ENCODE results near the gene CDK8. TPM values are rescaled to one million over a fixed set of nuclear protein-coding genes. Genes with fewer than 3 reads are reported as not detected.

Gene CDK8
- total and polyA plus RNA-seq, 10 of the 15 experiments (the other 5 are each of a cell fraction or from before 2014, with no cell fraction given): 8.6 to 23.5 (median 12.5) TPM

GRCh38 chr13:26247011-26247410, 6.9 kb upstream of the CDK8 start:
- 21% methylated on average over 2 of the region's 2 CpGs for WGBS (ENCODE audit: insufficient coverage, insufficient replicate concordance, low lambda C conversion rate, missing lambda C conversion rate)
- no peaks in the 10 kb centered on the region; a peak in 1 of 4 replicates for H3K27me3 ChIP-seq (replicated peaks in 1 of 2; ENCODE audit: control insufficient read depth in 2 of 2, insufficient read depth in 2 of 2, low read length in 1 of 2)
- no peak overlapping the region for H3K9ac ChIP-seq (ENCODE audit: control insufficient read depth, insufficient read depth, low read length)
- POLR2A ChIA-PET: interaction anchor here (0.6 kb wide), 1 partner anchor 940 kb away, joined by 4 read pairs; no protein-coding TSS in a partner anchor
- no peaks in the 10 kb centered on the region for H3K4me1 ChIP-seq (ENCODE audit: control insufficient read depth, insufficient read depth, low read length)
- ATAC-seq (no peak), DNase-seq (ENCODE audit: low read depth, low spot score) (no peak), FAIRE-seq (no peak)
- no peak overlapping the region for H3K4me2 ChIP-seq (ENCODE audit: control insufficient read depth, insufficient read depth)
- no peak for TF ChIP-seq TAF1 (IDR thresholded peaks at IDR 0.05; ENCODE audit: borderline replicate concordance, low read depth, low read length)
- no peak for TF ChIP-seq PKNOX1 (IDR thresholded peaks at IDR 0.05)
- no peak for TF ChIP-seq YBX1 (IDR thresholded peaks at IDR 0.05)
- TF ChIP-seq TCF7 (IDR thresholded peaks at IDR 0.05; ENCODE audit: borderline replicate concordance): no peak
- TF ChIP-seq SUPT20H (IDR thresholded peaks at IDR 0.05; ENCODE audit: borderline replicate concordance, control insufficient read depth, low read depth, low read length): no peak
- no peak for TF ChIP-seq ZBTB11 (CRISPR knock-in tag; IDR thresholded peaks at IDR 0.05)
- TF ChIP-seq, protein P1, sequence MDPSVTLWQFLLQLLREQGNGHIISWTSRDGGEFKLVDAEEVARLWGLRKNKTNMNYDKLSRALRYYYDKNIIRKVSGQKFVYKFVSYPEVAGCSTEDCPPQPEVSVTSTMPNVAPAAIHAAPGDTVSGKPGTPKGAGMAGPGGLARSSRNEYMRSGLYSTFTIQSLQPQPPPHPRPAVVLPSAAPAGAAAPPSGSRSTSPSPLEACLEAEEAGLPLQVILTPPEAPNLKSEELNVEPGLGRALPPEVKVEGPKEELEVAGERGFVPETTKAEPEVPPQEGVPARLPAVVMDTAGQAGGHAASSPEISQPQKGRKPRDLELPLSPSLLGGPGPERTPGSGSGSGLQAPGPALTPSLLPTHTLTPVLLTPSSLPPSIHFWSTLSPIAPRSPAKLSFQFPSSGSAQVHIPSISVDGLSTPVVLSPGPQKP (IDR thresholded peaks at IDR 0.05; ENCODE audit: low read depth, low read length): no peak
- no peak for TF ChIP-seq NFIC (IDR thresholded peaks at IDR 0.05; ENCODE audit: low read depth, low read length)
- SMC1A ChIA-PET (ENCODE audit: uncharacterized antibody, unreplicated experiment): no interaction called here
- no peak overlapping the region for H3K27ac ChIP-seq (ENCODE audit: control insufficient read depth, insufficient read depth)
- intact Hi-C loops (cut with micrococcal nuclease; ENCODE audit: unreplicated experiment) (no loop called here), in situ Hi-C loops (cut with MboI) (no loop called here)
- H2AFZ ChIP-seq (ENCODE audit: control insufficient read depth, low read depth, low read length): no peak overlapping the region
- H3K4me3 ChIP-seq: no peak overlapping the region
- no peaks in the 10 kb centered on the region for H4K20me1 ChIP-seq (ENCODE audit: control insufficient read depth, insufficient read depth)
- no peaks in the 10 kb centered on the region for H3K79me2 ChIP-seq (ENCODE audit: control insufficient read depth, insufficient read depth, low read length)
- H3K9me3 ChIP-seq (replicated peaks; ENCODE audit: control insufficient read depth, insufficient read depth, low read length): no peaks in the 10 kb centered on the region
- RAD21 ChIA-PET (ENCODE audit: unreplicated experiment): no interaction called here
- CTCF ChIA-PET: interaction anchor here (1.6 to 1.8 kb wide), 2 partner anchors 10 to 62 kb away, joined by 5 read pairs; no protein-coding TSS in a partner anchor
- H3K36me3 ChIP-seq (ENCODE audit: control insufficient read depth in 2 of 2, insufficient read depth in 2 of 2, low read length in 1 of 2): no peaks in the 10 kb centered on the region
- BruUV-seq (replicated peaks): no TSS peak

Data from GM12878 (cell line).